ENCODE data around the gene RBPJ.

Gene RBPJ

DNA sequence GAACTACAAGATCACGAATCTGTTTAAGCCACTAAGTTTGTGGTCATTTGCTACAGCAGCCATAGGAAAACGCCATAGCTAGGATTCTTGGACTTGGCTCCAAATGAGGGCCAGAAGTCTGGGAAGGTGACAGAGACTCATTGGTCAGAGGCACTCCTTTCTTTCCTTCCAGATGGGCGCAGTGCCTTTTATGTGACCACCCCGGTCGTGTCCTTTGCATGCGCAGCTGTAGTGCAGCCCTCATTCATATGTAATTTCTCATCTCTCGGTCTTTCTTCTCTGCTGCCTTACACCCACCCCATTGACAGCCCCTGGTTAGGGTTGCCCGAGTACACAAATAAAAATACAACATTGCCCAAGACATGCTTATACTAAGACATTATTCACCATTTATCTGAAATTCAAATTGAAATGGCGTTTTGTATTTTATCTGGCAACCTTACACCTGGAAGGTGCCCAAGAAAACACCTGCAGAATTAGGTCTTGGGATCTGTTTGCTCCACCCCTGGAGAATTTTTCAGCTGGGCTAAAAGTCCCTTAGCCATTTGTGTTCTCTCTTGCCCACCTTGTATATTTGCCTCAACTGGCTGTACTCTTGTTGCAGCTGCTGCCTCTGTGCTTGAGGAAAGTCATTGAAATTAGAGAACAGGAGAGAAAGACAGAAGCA lies 147.6 kb downstream of the RBPJ start:
- in situ Hi-C loops (cut with MboI; ENCODE audit: low pct_unique_long_range_greater_than_20kb, low sequenced_read_pairs), result loop anchor here (25.0 kb wide), 1 partner anchor 569 kb away; no protein-coding TSS in a partner anchor
- no peak for DNase-seq

DNA sequence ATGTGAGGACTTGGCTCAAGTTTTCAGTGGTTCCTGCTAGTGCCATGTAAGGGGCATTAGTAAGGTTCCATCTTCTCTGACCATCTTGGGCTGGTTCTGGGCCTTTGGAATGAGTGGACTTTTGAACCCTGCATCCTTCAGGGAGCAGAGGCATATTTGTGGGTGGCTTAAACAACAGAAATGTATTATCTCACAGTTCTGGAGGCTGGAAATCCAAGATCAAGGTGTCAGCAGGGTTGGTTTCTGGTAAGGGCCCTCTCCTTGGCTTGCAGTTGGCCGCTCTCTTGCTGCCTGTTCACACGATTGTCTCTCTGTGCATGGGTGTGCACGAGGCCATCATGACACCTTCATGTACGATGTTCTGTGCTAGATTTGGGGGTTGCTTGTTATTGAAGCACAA lies 148.2 kb downstream of the RBPJ start:
- DNase-seq, result no peak
- in situ Hi-C loops (cut with MboI; ENCODE audit: low pct_unique_long_range_greater_than_20kb, low sequenced_read_pairs), result loop anchor here (25.0 kb wide), 1 partner anchor 568 kb away; no protein-coding TSS in a partner anchor

DNA sequence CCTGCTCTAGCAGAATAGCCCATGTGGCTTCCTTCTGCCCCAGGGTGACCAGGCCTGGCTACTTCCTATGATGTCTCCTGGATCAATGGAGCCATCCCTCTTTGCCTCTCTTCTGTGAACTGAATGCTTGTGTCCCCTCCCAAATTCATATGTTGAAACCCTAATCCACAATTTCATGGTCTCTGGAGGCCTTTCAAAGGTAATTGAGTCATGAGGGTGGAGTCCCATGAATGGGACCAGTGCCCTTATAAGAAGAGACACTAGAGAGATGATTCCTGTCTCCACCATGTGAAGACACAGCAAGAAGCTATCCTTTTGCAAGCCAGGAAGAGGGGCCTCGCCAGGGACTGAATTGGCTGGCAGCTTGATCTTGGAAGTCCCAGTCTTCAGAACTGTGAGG lies 151.1 kb downstream of the RBPJ start:
- in situ Hi-C loops (cut with MboI; ENCODE audit: low pct_unique_long_range_greater_than_20kb, low sequenced_read_pairs), result loop anchor here (25.0 kb wide), 1 partner anchor 565 kb away; no protein-coding TSS in a partner anchor
- DNase-seq, result no peak

DNA sequence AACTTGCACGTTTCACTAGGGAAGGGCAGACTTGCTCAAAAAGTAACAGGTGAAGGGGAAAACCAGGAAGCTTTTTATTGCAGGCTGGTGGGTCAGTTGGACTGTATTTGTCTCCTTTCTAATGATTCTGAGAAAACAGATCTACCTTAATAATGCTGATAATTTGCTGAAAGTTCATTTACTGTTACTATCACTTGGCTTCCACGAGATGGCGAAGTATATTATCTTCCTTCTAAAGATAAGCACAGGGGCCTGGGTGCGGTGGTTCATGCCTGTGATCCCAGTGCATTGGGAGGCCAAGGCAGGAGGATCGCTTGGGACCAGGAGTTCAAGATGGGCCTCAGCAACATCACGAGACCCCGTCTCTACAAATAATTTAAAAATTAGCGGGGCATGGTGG lies 153.1 kb downstream of the RBPJ start:
- in situ Hi-C loops (cut with MboI; ENCODE audit: low pct_unique_long_range_greater_than_20kb, low sequenced_read_pairs), result loop anchor here (25.0 kb wide), 1 partner anchor 563 kb away; no protein-coding TSS in a partner anchor

DNA sequence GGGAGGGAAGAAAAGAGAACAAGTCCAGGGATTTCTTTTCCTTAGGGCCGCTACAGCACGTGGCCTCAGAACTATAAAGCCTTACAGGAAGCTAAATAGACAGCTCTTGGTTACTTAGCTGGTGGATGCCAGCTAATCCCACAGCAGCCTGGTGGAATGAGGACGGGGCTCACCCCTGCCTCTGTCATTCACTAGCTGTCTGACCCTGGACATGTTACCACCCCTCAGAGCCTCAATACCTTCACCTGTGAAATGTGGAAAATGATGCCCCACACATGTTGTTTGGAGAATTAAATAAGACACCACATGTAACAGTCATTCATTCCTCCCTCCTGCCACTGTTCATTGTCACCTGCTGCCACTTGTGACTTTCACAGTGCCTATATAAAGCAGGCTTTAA lies 153.7 kb downstream of the RBPJ start:
- DNase-seq, result no peak
- in situ Hi-C loops (cut with MboI; ENCODE audit: low pct_unique_long_range_greater_than_20kb, low sequenced_read_pairs), result loop anchor here (25.0 kb wide), 1 partner anchor 563 kb away; no protein-coding TSS in a partner anchor

More for the DNA sequence above, 153.1 kb downstream of the RBPJ start:
- DNase-seq, result no peak

DNA sequence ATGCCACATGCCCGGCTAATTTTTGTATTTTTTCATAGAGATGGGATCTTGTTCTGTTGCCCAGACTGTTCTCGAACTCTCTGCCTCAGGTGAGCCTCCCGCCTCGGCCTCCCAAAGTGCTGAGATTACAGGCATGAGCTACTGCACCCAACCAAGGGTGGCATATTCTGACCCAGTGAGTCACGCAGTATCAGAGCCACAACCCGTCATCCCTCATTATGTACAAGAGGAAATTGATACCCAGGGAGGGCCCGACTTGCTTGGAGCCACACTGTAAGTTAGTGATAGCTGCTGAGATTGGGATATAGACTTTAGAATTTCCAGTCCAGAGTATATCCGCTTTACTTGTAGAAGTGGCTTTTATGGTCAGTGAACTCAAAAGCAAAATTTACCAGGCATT lies 154.9 kb downstream of the RBPJ start:
- DNase-seq, result no peak
- in situ Hi-C loops (cut with MboI; ENCODE audit: low pct_unique_long_range_greater_than_20kb, low sequenced_read_pairs), result no loop called here

DNA sequence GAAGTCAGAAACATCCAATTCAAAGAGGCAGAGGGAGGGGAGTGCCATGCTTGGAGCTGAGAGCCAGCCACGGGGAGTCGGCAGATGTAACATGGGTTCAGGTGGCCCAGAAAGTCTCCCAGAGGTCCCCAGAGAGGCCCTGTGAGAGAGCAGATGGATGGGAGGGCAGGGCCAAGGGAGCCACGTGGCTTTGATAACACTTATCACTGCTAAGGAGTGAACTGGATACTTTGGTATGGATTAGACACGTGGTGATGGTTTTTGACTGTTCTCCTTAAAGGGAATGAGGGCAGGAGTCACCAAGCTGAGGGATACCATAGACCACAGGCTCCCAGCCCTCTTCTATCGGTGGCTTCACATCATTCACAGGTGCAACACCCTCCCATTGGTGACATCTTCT lies 155.7 kb downstream of the RBPJ start:
- no peak for DNase-seq
- in situ Hi-C loops (cut with MboI; ENCODE audit: low pct_unique_long_range_greater_than_20kb, low sequenced_read_pairs), result no loop called here

DNA sequence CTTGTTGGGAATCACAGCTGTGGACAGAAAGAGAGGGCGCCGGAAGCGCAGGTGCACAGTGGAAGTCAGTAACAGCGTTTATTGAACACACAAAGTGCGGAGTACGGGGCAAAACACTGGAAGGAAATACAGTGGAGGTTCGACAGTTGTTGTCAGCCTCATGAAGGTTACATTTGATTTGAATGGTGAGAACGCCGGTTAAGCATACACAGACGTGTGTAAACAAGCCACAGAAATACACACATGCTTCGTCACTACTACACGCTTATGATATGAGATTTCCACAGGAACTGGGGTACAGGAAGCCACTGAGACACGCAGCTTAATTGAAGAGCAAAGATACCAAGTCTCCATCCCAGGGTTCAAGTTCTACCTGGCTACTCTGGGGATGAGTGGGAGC lies 157.5 kb downstream of the RBPJ start:
- in situ Hi-C loops (cut with MboI; ENCODE audit: low pct_unique_long_range_greater_than_20kb, low sequenced_read_pairs), result no loop called here
- DNase-seq, result no peak

DNA sequence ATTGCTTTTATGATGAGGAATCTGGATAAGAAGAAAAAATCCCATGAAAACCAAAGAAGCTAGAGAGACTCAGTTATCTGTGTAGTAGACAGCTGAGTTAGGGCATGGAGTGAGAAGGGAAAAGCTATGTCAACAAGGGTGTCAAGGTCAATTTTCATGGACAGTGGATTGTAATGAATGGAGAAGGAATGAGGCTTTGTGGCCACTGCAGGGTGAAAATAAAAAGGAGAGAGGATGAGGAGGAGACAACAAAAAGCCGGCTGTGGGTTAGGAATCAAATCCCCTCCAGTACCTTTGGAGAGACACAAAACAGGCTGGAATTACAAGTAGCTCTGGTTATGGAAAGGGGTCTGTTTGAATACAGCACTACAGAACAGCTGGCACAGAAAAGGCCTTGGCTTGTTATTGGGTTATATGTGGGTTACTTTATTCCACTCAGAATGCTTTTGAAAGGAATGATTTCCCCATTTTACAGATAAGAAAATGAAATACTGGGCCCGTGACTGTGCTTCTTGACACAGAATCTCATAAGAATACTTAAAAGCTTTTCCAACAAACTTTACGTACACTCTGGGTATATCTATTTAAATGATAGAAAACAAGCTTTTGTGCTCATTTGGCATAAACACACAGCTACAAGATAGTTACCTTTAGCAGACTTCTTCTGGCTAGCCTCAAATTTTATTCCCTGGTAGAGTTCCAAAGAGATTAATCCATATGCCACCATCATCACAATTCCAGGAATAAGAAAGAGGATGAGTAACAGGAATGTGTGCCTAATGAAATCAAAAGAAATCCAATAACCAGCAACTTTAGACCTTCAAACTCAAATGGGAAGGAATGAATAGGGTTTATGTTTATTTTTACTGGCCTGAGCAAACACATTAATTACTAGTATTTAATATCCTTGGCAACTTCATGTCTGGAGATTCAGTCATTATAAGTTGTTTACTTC lies 162.0 kb downstream of the RBPJ start:
- in situ Hi-C loops (cut with MboI; ENCODE audit: low pct_unique_long_range_greater_than_20kb, low sequenced_read_pairs), result no loop called here
- no peak for DNase-seq

DNA sequence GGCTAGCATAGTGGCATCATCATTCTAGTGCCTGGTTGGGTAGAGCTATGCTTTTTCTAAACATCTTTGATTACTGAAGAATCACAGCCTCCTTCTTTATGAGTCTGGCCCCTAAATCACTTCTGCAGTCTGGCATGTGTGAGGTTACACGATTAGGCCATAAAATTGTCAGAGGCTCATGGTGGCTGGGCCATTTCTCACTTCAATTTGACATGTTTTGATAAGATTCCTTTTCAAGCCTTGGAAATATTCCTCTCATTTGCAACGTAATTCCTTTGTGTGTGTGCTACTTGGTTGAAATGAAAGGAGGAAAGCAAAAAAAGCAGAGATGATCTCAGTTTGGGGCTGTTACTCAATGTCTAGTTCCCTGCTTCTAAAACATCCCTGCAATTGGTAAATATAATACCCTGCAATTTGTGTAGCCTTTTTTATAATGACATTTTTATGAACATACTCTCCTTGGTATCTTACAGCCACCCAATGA lies 163.3 kb downstream of the RBPJ start:
- in situ Hi-C loops (cut with MboI; ENCODE audit: low pct_unique_long_range_greater_than_20kb, low sequenced_read_pairs), result no loop called here
- no peak for DNase-seq

DNA sequence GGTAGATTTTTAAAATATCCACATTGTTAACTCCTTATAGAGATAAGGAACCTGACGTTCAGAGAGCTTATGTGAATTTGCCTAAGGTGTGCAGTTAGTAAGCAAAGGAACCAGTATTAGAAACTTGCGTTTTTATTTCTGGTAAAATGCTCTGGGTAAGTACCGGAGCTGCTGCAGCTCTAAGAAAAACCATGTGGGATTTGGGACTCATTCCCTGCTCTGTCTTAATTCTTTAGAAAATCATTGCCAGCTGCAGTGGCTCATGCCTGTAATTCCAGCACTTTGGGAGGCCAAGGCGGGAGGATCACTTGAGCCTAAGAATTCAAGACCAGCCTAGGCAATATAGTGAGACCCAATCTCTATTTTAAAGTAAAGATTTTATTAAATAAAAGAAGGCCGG lies 163.7 kb downstream of the RBPJ start:
- in situ Hi-C loops (cut with MboI; ENCODE audit: low pct_unique_long_range_greater_than_20kb, low sequenced_read_pairs), result no loop called here
- DNase-seq, result no peak

Measured in KBM-7 (cell line).